SH-SY5Y (cell line): ENCODE data around the gene KRT80.

Experiments used
- GATA2 ChIP-seq: IDR thresholded peaks from 2 replicates; pipeline ENCODE4 v1.6.1; 2011; ENCODE audit warnings: mild to moderate bottlenecking, low read depth, low read length
- GATA3 ChIP-seq: IDR thresholded peaks from 2 replicates; pipeline ENCODE4 v1.6.1; 2011; ENCODE audit warnings: low read depth, mild to moderate bottlenecking, low read length, moderate library complexity

The KRT80 gene

DNA sequence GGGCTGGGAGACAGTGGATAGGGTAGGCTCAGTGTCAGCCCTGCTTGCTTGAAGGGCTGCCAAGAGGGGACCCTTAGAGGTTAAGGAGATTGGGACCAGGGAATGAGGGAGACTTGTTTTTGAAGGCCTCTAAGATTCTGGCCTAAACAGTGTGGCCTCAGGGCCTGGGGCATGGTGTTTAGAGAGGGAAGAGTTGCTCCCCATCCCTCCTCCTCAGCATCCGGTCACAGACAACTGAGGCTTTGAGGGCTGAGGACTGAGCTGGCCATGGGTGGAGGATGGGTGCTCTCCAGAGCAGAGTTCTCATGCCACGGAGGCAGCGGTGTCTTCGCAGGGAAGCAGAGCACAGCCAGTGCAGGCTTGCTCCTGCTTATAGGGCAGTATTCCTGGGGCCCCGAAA, 49.4 kb downstream of the KRT80 start:
- TF ChIP-seq GATA3 (no peak), GATA2 (no peak)

GRCh38 chr12:52141875-52142274, 49.9 kb downstream of the KRT80 start:
- no peak for TF ChIP-seq GATA3

DNA sequence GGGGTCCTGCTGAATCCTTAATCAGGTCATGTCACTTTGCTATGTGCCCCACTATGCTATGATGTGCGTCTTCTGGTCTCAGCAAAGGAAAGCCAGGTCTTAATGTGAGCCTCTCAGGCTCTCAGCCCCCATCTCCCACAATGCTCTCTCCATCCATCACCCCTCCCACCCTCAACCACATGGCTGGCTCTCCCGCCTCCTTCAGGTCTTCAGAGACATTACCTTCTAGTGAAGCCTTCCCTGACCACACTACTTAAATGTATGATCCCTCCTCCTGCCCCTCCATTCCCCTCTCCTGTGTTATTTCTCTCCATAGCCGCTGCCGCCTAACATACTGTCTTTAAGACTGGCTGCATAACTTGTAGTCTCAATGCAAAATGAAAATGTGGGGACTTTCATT, 50.5 kb downstream of the KRT80 start:
- TF ChIP-seq GATA2 (no peak), GATA3 (no peak)

- TF ChIP-seq GATA2 = no peak
- TF ChIP-seq GATA3 = no peak
Measured at GRCh38 chr12:52139579-52140062, 52.2 kb downstream of the KRT80 start.

GRCh38 chr12:52139147-52139546, 52.7 kb downstream of the KRT80 start:
- TF ChIP-seq GATA3 (no peak), GATA2 (no peak)

- no peak for TF ChIP-seq GATA3
- no peak for TF ChIP-seq GATA2
Measured at GRCh38 chr12:52137746-52138145, 54.1 kb downstream of the KRT80 start.

GRCh38 chr12:52132754-52133161, 59.1 kb downstream of the KRT80 start:
- TF ChIP-seq GATA2 = no peak
- no peak for TF ChIP-seq GATA3

DNA sequence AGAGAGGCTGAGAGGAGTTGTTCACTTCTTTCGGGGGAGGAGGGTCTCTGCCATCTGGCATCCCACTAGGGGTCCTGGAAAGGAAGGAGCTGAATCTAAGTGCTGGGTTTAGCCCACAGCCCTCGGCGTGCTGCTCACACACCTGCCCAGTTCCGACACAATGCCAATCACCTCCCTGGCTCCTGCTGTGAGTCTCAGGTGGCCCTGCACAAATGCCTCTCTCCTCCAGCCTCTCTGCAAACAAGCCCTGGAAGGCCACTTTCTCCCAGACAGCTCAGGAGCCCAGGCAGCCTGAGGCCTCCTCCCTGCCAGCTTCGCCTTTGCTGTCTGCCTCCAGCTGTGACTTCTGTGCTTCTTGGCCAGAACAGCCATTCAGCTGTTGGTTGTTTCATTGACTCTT, 61.1 kb downstream of the KRT80 start:
- TF ChIP-seq GATA2 (no peak), GATA3 (no peak)

DNA sequence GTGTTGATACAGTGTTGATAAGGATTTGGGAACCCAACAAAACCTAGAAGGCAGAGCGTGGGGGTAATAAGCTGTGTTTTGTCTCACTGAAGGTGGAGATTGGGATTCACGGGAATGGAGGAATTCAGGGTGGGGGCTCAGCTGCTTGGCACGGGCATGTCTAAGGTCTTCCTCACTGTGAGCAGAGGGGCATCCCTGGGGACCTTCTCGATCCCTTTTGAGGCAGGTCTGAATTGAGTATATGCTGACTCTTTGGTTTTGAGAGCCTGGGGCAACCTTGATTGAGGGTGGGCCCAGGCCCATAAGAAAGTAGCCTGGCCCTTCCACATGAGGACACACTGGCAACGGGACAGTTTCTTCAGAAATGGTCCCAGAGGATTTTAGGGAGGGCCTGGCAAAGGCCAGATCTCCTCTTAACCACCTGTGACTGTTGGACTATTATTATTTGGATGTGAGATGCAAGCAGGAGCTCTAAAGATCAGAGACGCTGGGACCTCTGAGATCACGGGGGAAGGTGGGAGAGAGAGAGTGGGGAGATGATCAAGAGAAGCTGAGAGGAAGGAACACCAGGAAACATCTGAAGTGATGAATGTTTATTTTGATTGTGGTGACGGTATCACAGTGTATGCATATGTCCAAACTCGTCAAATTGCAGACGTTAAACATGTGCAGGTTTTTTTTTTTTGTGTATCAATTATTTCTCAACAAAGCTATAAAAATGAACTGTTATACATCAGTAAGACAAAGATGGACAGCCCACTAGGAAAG, 63.9 kb downstream of the KRT80 start:
- TF ChIP-seq GATA2 (no peak), GATA3 (no peak)

DNA sequence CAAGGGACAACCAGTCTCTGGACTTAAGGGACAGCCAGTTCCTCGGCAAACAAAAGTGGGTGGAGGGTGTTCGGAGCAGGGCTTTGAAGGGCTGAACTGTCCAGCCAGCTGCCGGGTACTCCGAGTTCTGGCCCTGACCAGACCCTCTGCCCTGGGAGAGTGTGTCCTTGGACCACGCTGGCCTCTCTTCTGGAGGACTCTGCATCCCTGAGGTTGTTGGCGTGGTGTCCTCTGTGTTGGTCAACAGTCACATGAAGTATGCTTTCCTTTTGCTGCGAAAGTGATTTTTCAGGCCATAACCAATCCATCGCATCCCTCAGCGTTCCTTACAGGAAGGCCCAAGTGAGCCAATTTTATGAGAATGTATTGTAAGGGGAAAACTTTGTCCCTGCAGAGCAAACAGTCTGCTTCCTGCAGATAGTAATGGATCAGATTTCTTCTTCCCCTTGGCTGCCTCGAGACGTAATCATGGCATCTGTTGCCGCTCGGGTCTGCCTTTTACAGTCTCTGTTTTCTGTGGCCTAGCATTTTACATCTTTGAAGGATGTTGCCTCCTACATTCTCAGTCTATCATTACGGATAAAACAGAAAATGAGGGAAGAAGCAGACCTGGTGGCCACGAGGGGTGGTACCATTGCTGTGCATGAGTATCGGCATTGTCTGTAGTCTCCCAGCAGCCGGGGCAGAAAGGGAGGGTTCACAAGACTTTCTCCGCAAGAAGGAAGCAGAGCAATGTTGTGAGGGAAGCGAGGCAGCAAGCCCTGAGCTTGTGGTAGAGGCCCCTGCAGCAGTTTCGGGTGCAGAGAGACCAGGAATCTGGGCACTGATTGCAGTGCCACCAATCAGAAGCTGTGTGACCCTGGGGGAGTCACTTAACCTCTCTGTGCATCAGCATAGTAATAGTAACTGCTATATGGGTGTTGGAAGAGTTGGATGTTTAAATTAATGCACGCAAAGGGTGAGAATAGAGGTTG, 64.9 kb downstream of the KRT80 start:
- no peak for TF ChIP-seq GATA2
- TF ChIP-seq GATA3 = no peak

DNA sequence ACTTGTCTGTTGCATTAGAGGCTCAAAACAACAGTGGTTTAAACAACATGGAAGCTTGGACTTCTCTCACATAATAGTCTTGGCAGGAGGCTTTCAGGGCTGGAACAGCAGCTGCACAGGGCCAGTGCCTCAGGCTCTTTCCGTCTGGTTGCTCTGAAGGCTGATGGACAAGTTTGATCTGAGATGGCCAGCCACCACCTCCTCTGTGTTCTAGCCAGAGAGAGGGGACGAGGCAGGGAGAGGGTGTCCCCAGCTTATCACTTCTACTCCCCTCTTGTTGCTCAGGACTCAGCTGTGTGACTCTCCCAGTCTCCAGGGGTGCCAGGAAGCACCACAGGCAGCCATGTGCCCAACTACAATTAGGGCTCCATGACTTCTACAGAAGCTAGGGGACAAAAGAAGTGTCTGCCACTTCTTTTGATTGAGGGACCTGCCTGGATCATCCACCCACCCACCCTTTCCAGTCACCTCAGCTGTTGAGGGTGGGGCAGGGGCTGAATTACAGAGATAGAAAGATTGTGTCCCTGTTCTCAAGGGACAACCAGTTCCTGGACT, 65.7 kb downstream of the KRT80 start:
- no peak for TF ChIP-seq GATA2
- no peak for TF ChIP-seq GATA3

DNA sequence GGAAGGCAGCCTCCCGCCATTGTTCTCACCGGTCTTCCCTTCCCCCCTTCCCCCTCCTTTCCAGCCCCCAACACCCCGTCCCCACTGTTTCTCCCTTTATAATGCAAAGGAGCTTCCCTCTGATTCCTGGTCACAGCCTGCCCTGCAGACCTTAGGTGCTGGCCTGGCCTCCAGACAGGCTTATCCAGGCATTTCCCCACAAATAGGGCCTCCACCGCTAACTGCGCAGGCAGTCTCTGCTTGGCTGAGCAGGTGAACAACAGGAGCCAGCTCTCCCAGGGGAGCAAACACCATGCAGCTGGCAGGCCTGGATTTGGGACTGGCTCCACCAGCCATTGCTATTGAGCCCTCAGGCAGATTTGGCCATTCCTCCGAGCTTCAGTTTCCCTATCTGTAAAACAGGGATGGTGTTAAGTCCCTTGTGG, 66.3 kb downstream of the KRT80 start:
- TF ChIP-seq GATA3 (no peak), GATA2 (no peak)

DNA sequence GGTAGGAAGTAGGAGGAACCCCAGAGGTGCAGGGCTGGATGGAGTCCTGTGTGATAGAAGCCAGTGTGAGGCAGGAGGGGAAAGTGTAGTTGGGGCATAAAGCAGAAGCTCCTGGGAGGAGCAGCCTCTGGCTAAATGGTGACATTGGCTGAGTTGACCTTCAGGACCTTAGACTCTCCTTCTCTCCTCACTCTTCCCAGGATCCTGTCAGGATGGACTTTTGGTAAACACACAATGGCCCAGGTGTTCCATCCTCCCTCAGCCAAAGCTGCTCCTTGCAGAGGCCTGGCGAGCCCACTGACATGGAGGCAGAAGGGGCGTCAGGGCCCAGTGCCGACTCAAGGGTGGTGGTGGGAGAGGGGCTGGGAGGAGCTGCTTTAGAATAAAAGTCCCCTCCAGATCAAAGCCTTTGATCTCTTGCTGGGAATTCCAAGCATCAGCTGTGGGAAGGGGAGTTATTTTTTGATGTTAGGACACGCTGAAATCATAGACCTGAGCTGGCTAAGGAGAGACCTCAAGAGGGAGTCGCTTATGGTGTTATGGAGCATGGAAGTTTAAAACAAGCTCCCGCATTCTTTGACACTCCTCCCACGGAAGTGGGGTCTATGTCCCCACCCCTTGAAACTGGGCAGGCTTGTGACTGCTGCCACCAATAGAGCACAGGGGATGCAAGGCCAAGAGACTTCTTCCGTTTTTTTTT, 68.2 kb downstream of the KRT80 start:
- TF ChIP-seq GATA3 (no peak), GATA2 (no peak)

GRCh38 chr12:52122904-52123303, 68.9 kb downstream of the KRT80 start:
- TF ChIP-seq GATA2 (no peak), GATA3 (no peak)
